DOHH2 (cell line): ENCODE measurements around the gene MAGEB10.
"Not testable (repeated sequence)": the region's sequence is repeated elsewhere in the genome, so short reads cannot be mapped to it uniquely, and the experiment has no call there.

Source experiments
- H3F3A ChIP-seq: fragments of 200-600 bp; sonication (generic), shearing (Covaris generic); 2 replicates; pipeline ENCODE4 v1.6.0; 2016; ENCODE audit warnings: antibody characterized with exemption, mild to moderate bottlenecking; ENCODE audit not compliant: control insufficient read depth, insufficient read depth
- H3K27ac ChIP-seq: fragments of 200-600 bp; sonication (generic); 2 replicates; pipeline ENCODE4 v1.5.1; 2014; ENCODE audit warnings: low read depth, mild to moderate bottlenecking, low read length, moderate library complexity
- H3K27me3 ChIP-seq: fragments of 200-600 bp; sonication (generic); 2 replicates; pipeline ENCODE4 v1.6.1; 2014; ENCODE audit warnings: mild to moderate bottlenecking, low read length, mixed read lengths; ENCODE audit not compliant: control insufficient read depth
- H3K36me3 ChIP-seq: fragments of 200-600 bp; sonication (generic); 2 replicates; pipeline ENCODE4 v1.6.1; 2014; ENCODE audit warnings: mild to moderate bottlenecking, low read length, moderate library complexity, mixed read lengths; ENCODE audit not compliant: control insufficient read depth
- H3K4me1 ChIP-seq: fragments of 200-600 bp; sonication (generic); 2 replicates; pipeline ENCODE4 v1.6.1; 2014; ENCODE audit warnings: mild to moderate bottlenecking, low read length, mixed read lengths; ENCODE audit not compliant: control insufficient read depth
- H3K4me2 ChIP-seq: fragments of 200-600 bp; sonication (generic); 2 replicates; pipeline ENCODE4 v1.6.0; 2014; ENCODE audit warnings: mild to moderate bottlenecking, low read length, moderate library complexity
- H3K4me3 ChIP-seq: fragments of 200-600 bp; sonication (generic); 2 replicates; pipeline ENCODE4 v1.5.1; 2014; ENCODE audit warnings: mild to moderate bottlenecking, low read length, mixed read lengths
- H3K79me2 ChIP-seq: fragments of 200-600 bp; sonication (generic); 2 replicates; pipeline ENCODE4 v1.6.1; 2014; ENCODE audit warnings: mild to moderate bottlenecking, low read length, mixed read lengths; ENCODE audit not compliant: control insufficient read depth
- H3K9me2 ChIP-seq: fragments of 200-600 bp; sonication (generic); replicated peaks from 2 replicates; pipeline ENCODE4 v1.6.1; 2014; ENCODE audit warnings: mild to moderate bottlenecking, low read length, mixed read lengths; ENCODE audit not compliant: control insufficient read depth
- H3K9me3 ChIP-seq: fragments of 200-600 bp; sonication (generic); 2 replicates; pipeline ENCODE4 v1.6.1; 2014; ENCODE audit warnings: antibody characterized with exemption, low read length, mixed read lengths; ENCODE audit not compliant: control insufficient read depth, insufficient read depth
- H4K20me1 ChIP-seq: fragments of 200-600 bp; sonication (generic); 2 replicates; pipeline ENCODE4 v1.6.0; 2014; ENCODE audit warnings: low read depth, mild to moderate bottlenecking, antibody characterized with exemption, low read length, moderate library complexity; ENCODE audit not compliant: control insufficient read depth, insufficient read depth
- EZH2phosphoT487 ChIP-seq: fragments of 200-600 bp; sonication (generic); IDR thresholded peaks from 2 replicates; pipeline ENCODE4 v1.6.1; 2017; ENCODE audit warnings: borderline replicate concordance, mild to moderate bottlenecking, antibody characterized with exemption, low read length, moderate library complexity, mixed read lengths
- TF ChIP-seq, protein P1 (sequence below): fragments of 200-600 bp; sonication (generic); IDR thresholded peaks from one replicate; pipeline ENCODE4 v1.5.1; 2014; ENCODE audit warnings: antibody characterized with exemption, mild to moderate bottlenecking, low read depth, low read length; ENCODE audit not compliant: poor library complexity, severe bottlenecking

Gene MAGEB10

DNA sequence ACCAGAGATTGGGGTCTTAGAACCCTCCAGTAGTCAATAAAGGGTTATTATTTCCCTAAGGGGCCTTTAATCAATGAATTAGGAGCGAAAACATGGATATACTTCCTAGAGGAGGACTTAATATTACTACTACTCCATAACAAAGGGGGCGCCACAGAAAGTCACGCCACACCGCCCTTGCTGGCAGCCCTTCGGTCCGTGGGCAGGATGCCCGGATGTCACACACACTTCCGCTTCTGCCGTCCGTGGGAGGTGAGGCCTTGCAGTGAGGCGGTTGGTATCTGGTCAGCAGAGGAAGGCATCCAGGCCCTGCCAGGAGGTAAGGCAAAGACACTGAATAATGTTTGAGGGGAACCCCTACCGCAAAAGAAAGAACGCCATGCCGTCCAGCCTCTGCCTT, 436 bp downstream of the MAGEB10 start:
- Histone ChIP-seq H3K4me3 (no peak overlapping the region), H3K36me3 (no peaks in the 10 kb centered on the region), H3K4me1 (no peaks in the 10 kb centered on the region), H3K9me3 (no peaks in the 10 kb centered on the region), H3K27ac (no peak overlapping the region), H3K9me2 (no peaks in the 10 kb centered on the region), H3K79me2 (no peaks in the 10 kb centered on the region), H3K4me2 (no peak overlapping the region), H3F3A (no peaks in the 10 kb centered on the region), H3K27me3 (no peaks in the 10 kb centered on the region), H4K20me1 (no peaks in the 10 kb centered on the region)
- no peak for TF ChIP-seq EZH2phosphoT487
- TF ChIP-seq, protein P1, sequence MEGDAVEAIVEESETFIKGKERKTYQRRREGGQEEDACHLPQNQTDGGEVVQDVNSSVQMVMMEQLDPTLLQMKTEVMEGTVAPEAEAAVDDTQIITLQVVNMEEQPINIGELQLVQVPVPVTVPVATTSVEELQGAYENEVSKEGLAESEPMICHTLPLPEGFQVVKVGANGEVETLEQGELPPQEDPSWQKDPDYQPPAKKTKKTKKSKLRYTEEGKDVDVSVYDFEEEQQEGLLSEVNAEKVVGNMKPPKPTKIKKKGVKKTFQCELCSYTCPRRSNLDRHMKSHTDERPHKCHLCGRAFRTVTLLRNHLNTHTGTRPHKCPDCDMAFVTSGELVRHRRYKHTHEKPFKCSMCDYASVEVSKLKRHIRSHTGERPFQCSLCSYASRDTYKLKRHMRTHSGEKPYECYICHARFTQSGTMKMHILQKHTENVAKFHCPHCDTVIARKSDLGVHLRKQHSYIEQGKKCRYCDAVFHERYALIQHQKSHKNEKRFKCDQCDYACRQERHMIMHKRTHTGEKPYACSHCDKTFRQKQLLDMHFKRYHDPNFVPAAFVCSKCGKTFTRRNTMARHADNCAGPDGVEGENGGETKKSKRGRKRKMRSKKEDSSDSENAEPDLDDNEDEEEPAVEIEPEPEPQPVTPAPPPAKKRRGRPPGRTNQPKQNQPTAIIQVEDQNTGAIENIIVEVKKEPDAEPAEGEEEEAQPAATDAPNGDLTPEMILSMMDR = no peak

DNA sequence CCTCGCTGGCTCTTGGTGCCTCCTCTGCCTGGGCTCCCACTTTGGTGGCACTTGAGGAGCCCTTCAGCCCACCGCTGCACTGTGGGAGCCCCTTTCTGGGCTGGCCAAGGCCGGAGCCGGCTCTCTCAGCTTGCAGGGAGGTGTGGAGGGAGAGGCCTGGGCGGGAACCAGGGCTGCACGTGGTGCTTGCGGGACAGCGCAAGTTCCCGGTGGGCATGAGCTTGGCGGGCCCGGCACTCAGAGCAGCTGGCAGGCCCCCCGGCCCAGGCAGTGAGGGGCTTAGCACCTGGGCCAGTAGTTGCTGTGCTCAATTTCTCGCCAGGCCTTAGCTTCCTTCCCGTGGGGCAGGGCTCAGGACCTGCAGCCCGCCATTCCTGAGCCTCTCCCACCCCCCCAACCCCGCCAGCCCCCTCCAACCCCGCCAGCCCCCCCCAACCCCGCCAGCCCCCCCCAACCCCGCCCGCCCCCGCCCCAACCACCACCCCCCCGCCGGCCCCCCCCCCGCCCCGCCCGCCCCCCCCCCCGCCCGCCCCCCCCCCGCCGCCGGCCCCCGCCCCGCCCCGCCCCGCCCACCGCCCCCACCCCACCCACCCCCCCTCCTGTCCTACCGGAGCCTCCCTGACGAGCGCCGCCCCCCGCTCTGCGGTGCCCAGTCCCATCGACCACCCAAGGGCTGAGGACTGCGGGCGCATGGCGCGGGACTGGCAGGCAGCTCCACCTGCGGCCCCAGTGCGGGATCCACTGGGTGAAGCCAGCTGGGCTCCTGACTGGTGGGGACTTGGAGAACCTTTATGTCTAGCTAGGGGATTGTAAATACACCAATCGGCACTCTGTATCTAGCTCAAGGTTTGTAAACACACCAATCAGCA, 1.4 kb downstream of the MAGEB10 start:
- not testable (repeated sequence) for H3K9me2 ChIP-seq, H3K79me2 ChIP-seq, H3K4me3 ChIP-seq, H3K27me3 ChIP-seq, H3K36me3 ChIP-seq, H3K9me3 ChIP-seq, H3K4me2 ChIP-seq, H3F3A ChIP-seq, H3K4me1 ChIP-seq, H4K20me1 ChIP-seq, H3K27ac ChIP-seq

DNA sequence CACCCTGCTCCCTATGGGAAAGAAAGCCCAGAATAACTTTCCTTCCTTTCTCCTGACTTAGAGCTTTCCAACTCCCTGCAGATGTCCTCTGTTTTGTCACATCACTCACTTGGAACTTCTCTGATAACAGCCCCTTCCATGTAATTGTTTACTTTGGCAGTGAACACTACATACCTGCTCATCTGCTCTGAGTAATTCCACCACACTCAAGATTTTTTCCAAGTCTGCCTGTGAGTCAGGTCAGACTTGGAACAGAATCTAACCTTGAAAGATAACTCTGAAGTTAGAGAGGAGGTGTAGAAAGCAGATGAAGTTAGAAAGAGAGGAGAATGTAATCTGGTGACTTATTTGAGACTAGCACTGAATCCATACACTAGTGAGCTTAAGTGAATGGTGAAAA, 7.4 kb downstream of the MAGEB10 start:
- Histone ChIP-seq H3K79me2 (no peaks in the 10 kb centered on the region), H3K4me1 (no peaks in the 10 kb centered on the region), H3K27me3 (no peaks in the 10 kb centered on the region), H3K27ac (no peak overlapping the region), H3K4me3 (no peak overlapping the region), H3K36me3 (no peaks in the 10 kb centered on the region), H3K9me3 (no peaks in the 10 kb centered on the region), H3K9me2 (no peaks in the 10 kb centered on the region), H4K20me1 (no peaks in the 10 kb centered on the region), H3F3A (no peaks in the 10 kb centered on the region), H3K4me2 (no peak overlapping the region)
- TF ChIP-seq, protein P1 = no peak
- no peak for TF ChIP-seq EZH2phosphoT487

DNA sequence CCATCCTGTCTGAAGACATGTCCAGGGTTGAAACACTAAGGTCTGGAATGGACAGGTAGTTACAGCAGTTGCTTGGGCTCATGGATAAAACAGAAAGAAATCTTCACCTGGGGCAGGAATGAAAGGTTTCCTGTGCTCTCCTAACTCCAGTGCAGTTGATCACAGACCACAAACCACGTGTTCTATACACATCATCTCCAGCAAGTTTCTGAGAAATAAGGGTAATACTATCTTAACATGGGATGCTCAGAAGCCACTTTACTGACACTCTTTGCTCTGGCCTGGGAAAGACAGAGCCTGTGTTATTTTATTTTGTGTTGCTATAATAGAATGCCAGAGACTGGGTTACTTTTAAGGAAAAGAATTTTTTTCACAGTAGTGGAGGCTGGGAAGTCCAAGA, 16.0 kb downstream of the MAGEB10 start:
- no peak for TF ChIP-seq EZH2phosphoT487
- TF ChIP-seq, protein P1 = no peak
- Histone ChIP-seq H3K36me3 (no peaks in the 10 kb centered on the region), H3K4me3 (no peak overlapping the region), H3F3A (no peaks in the 10 kb centered on the region), H3K27me3 (no peaks in the 10 kb centered on the region), H3K9me3 (no peaks in the 10 kb centered on the region), H3K4me2 (no peak overlapping the region), H3K4me1 (no peaks in the 10 kb centered on the region), H4K20me1 (no peaks in the 10 kb centered on the region), H3K27ac (no peak overlapping the region), H3K79me2 (no peaks in the 10 kb centered on the region), H3K9me2 (no peaks in the 10 kb centered on the region)
